NCI-H1417 (cell line): ENCODE results near the gene TCTN1.
A peak's percentile ranks its signal among the peaks of the same experiment; 100 is the strongest.
"Not testable (repeated sequence)": the region's sequence is repeated elsewhere in the genome, so short reads cannot be mapped to it uniquely, and the experiment has no call there.

Experiments used
- DNase-seq, 3 experiments: peaks; one replicate each; lab custom pipeline; 2025; lab: John Stamatoyannopoulos, UW

Gene TCTN1

GRCh38 chr12:110613771-110614684 lies at the start of gene TCTN1:
Gene TCTN1 (plus strand): TSS chr12:110614129. CDS start chr12:110614183, 54 bp downstream.
- DNase-seq, result peak; percentile 97 to 98 (median 97)

GRCh38 chr12:110564471-110564991 lies 49.4 kb upstream of the TCTN1 start:
- DNase-seq, result no peak

GRCh38 chr12:110565894-110566871 lies 47.7 kb upstream of the TCTN1 start:
- DNase-seq, result peak in 1 of 3 experiments; percentile 51

GRCh38 chr12:110566993-110567392 lies 46.9 kb upstream of the TCTN1 start:
- DNase-seq, result no peak

GRCh38 chr12:110568752-110569151 lies 45.2 kb upstream of the TCTN1 start:
- no peak for DNase-seq

GRCh38 chr12:110569838-110570237 lies 44.1 kb upstream of the TCTN1 start:
- not testable (repeated sequence) for DNase-seq

- not testable (repeated sequence) for DNase-seq
Observed at GRCh38 chr12:110570798-110571197, 43.1 kb upstream of the TCTN1 start.

GRCh38 chr12:110574044-110574443 lies 39.9 kb upstream of the TCTN1 start:
- no peak for DNase-seq

GRCh38 chr12:110574717-110575230 lies 39.2 kb upstream of the TCTN1 start:
- DNase-seq, result not testable (repeated sequence)

GRCh38 chr12:110575326-110575725 lies 38.6 kb upstream of the TCTN1 start:
- no peak for DNase-seq

GRCh38 chr12:110576504-110576903 lies 37.4 kb upstream of the TCTN1 start:
- no peak for DNase-seq

- no peak for DNase-seq
Observed at GRCh38 chr12:110577864-110578693, 35.9 kb upstream of the TCTN1 start.

- DNase-seq, result no peak
Observed at GRCh38 chr12:110578694-110579534, 35.0 kb upstream of the TCTN1 start.

- no peak for DNase-seq
Observed at GRCh38 chr12:110579535-110580253, 34.2 kb upstream of the TCTN1 start.

GRCh38 chr12:110581931-110582275 lies 32.0 kb upstream of the TCTN1 start:
- DNase-seq, result peak in 1 of 3 experiments; percentile 65

GRCh38 chr12:110582276-110583136 lies 31.4 kb upstream of the TCTN1 start:
- DNase-seq, result peak; percentile 75 to 91 (median 85)

- DNase-seq, result peak; percentile 96 to 99 (median 98)
Observed at GRCh38 chr12:110583137-110584059, 30.5 kb upstream of the TCTN1 start, which contains the start of gene PPTC7. Gene PPTC7 (minus strand): TSS chr12:110583318. CDS start chr12:110583031, 287 bp downstream.
